ENCODE measurements around the gene SLC25A2. TPM values are rescaled to one million over a fixed set of nuclear protein-coding genes. Genes with fewer than 3 reads are reported as not detected.
"Not testable (repeated sequence)": the region's sequence is repeated elsewhere in the genome, so short reads cannot be mapped to it uniquely, and the experiment has no call there.

SLC25A2 gene
- total RNA-seq, 1 donor from 2014 or later, result 1.9 TPM

DNA sequence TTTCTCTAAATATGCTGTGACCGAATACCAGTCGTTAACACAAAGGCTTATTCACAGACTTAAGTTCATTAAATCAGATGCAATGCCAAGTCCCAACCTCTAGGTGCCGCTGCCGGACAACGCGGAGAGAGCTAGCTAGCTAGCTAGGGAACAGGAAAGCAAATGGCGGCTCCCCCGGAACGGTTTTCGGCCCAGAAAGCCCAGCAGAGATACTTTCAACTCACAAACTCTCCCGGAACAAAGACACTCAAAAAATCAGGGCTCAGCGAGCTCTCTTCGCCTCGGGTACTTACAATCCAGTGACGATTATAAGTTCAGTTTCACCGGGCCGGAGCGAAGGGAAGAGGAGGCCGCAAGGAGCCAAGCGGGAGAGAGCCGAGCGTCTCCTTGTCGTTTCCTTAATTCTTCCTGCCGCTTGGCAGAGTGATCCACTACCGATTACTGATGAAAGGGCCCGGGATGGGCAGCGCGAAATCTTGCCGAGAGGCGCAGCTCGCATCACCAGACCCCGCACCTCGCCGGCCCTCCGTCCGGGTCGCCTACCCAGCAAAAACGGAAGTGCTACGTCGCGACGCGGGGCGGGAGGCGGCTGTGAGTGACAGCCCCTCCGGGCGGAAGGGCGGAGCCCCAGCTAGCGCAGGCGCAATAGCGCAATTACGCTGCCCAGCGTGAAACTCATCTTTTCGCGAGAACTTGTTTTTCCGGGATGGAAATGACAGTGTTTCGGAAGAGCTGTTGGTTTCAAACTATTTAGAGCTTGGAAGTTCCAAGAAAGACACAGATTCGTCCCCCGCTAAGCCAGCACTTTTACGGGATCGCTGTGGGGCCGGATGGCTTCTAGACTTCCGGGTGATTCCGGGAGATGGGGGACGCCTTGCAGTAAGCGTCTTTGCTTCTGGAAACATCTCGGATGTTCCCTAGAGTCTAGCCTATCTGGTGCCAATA is 16.6 kb upstream of the SLC25A2 start, which contains the start of gene TAF7:
Gene TAF7 (minus strand): TSS at position 560 of the 945 bp plus-strand sequence. CDS start 740 bp downstream, outside the sequence.
- DNase-seq, result peak; percentile 95
- Mint-ChIP-seq H3K27me3 (ENCODE audit: unreplicated experiment) (peaks cover 14% of the 10 kb centered on the region), H3K27ac (ENCODE audit: unreplicated experiment) (peak within 1 kb of the TSS; percentile 99), H3K4me1 (ENCODE audit: low read depth, unreplicated experiment) (peaks cover 2% of the 10 kb centered on the region), H3K36me3 (ENCODE audit: unreplicated experiment) (peaks cover 35% of the 10 kb centered on the region), H3K9me3 (ENCODE audit: unreplicated experiment) (peaks cover 39% of the 10 kb centered on the region), H3K4me3 (ENCODE audit: unreplicated experiment) (peak within 1 kb of the TSS; percentile 95)
- peak; percentile 89 for TF ChIP-seq CTCF (IDR thresholded peaks at IDR 0.05; ENCODE audit: partially characterized antibody, unreplicated experiment)

- no peak for TF ChIP-seq CTCF (IDR thresholded peaks at IDR 0.05; ENCODE audit: partially characterized antibody, unreplicated experiment)
- Mint-ChIP-seq H3K4me3 (ENCODE audit: unreplicated experiment) (peak overlapping the region; percentile 95), H3K27me3 (ENCODE audit: unreplicated experiment) (peaks cover 14% of the 10 kb centered on the region), H3K36me3 (ENCODE audit: unreplicated experiment) (peaks cover 43% of the 10 kb centered on the region), H3K27ac (ENCODE audit: unreplicated experiment) (peak overlapping the region; percentile 99), H3K4me1 (ENCODE audit: low read depth, unreplicated experiment) (peaks cover 2% of the 10 kb centered on the region), H3K9me3 (ENCODE audit: unreplicated experiment) (peaks cover 44% of the 10 kb centered on the region)
- DNase-seq, result no peak
These were observed 15.8 kb upstream of the SLC25A2 start for GRCh38 chr5:141319699-141320098.

- peaks cover 14% of the 10 kb centered on the region for H3K27me3 Mint-ChIP-seq (ENCODE audit: unreplicated experiment)
- DNase-seq, result no peak
- H3K36me3 Mint-ChIP-seq (ENCODE audit: unreplicated experiment), result peaks cover 48% of the 10 kb centered on the region
- peaks cover 2% of the 10 kb centered on the region for H3K4me1 Mint-ChIP-seq (ENCODE audit: low read depth, unreplicated experiment)
- H3K4me3 Mint-ChIP-seq (ENCODE audit: unreplicated experiment), result peak overlapping the region; percentile 95
- TF ChIP-seq CTCF (IDR thresholded peaks at IDR 0.05; ENCODE audit: partially characterized antibody, unreplicated experiment), result no peak
- peak overlapping the region; percentile 99 for H3K27ac Mint-ChIP-seq (ENCODE audit: unreplicated experiment)
- H3K9me3 Mint-ChIP-seq (ENCODE audit: unreplicated experiment), result peaks cover 44% of the 10 kb centered on the region
These were observed 15.4 kb upstream of the SLC25A2 start for GRCh38 chr5:141319202-141319601.

GRCh38 chr5:141316963-141317362 is 13.1 kb upstream of the SLC25A2 start:
- H3K4me3 Mint-ChIP-seq (ENCODE audit: unreplicated experiment); H3K4me1 Mint-ChIP-seq (ENCODE audit: low read depth, unreplicated experiment); H3K27ac Mint-ChIP-seq (ENCODE audit: unreplicated experiment); DNase-seq: not testable (repeated sequence)
- H3K9me3 Mint-ChIP-seq (ENCODE audit: unreplicated experiment), result peaks cover 44% of the 10 kb centered on the region
- H3K36me3 Mint-ChIP-seq (ENCODE audit: unreplicated experiment), result peaks cover 64% of the 10 kb centered on the region
- peaks cover 14% of the 10 kb centered on the region for H3K27me3 Mint-ChIP-seq (ENCODE audit: unreplicated experiment)

- no peak for TF ChIP-seq CTCF (IDR thresholded peaks at IDR 0.05; ENCODE audit: partially characterized antibody, unreplicated experiment)
- no peaks in the 10 kb centered on the region for H3K4me1 Mint-ChIP-seq (ENCODE audit: low read depth, unreplicated experiment)
- peaks cover 56% of the 10 kb centered on the region for H3K36me3 Mint-ChIP-seq (ENCODE audit: unreplicated experiment)
- H3K4me3 Mint-ChIP-seq (ENCODE audit: unreplicated experiment), result no peak overlapping the region
- no peak for DNase-seq
- H3K27ac Mint-ChIP-seq (ENCODE audit: unreplicated experiment), result no peak overlapping the region
- peaks cover 3% of the 10 kb centered on the region for H3K27me3 Mint-ChIP-seq (ENCODE audit: unreplicated experiment)
- H3K9me3 Mint-ChIP-seq (ENCODE audit: unreplicated experiment), result peaks cover 19% of the 10 kb centered on the region
These were observed 9.9 kb upstream of the SLC25A2 start for GRCh38 chr5:141313711-141314110.
